GM12878 (cell line): ENCODE measurements around the gene IPP. TPM values are rescaled to one million over a fixed set of nuclear protein-coding genes. Genes with fewer than 3 reads are reported as not detected.

Experiments
- BACH1 ChIP-seq: fragments of 450-650 bp; IDR thresholded peaks from 2 replicates; pipeline ENCODE4 v1.6.1; 2017; ENCODE audit warnings: mild to moderate bottlenecking, borderline replicate concordance
- CBX5 ChIP-seq: sonication (generic); IDR thresholded peaks from 2 replicates; pipeline ENCODE4 v1.6.1; 2016; ENCODE audit warnings: low read depth, moderate library complexity, mild to moderate bottlenecking, inconsistent platforms
- IRF4 ChIP-seq: IDR thresholded peaks from 2 replicates; pipeline ENCODE4 v1.6.1; 2011; ENCODE audit warnings: low read depth, low read length
- JUND ChIP-seq: IDR thresholded peaks from 2 replicates; pipeline ENCODE4 v1.6.1; 2012; ENCODE audit warnings: low read depth, mild to moderate bottlenecking, low read length, improper control_type of control experiment, moderate library complexity
- KAT2A ChIP-seq: conservative IDR thresholded peaks from 2 replicates; pipeline ENCODE4 v1.6.1; 2011; ENCODE audit warnings: low read depth, low read length; ENCODE audit not compliant: control insufficient read depth
- MXI1 ChIP-seq: fragments of 150-350 bp; IDR thresholded peaks from 2 replicates; pipeline ENCODE4 v1.6.1; 2011; ENCODE audit warnings: low read depth, mild to moderate bottlenecking, inconsistent platforms, low read length, improper control_type of control experiment
- NFIC ChIP-seq: IDR thresholded peaks from 2 replicates; pipeline ENCODE4 v1.6.1; 2012; ENCODE audit warnings: low read depth, mild to moderate bottlenecking, inconsistent platforms, low read length, moderate library complexity
- NR2F1 ChIP-seq: fragments of 450-650 bp; conservative IDR thresholded peaks from 2 replicates; pipeline ENCODE4 v1.6.1; 2017; ENCODE audit warnings: mild to moderate bottlenecking
- RCOR1 ChIP-seq: conservative IDR thresholded peaks from 2 replicates; pipeline ENCODE4 v1.6.1; 2012; ENCODE audit warnings: low read depth, low read length, improper control_type of control experiment
- SIN3A ChIP-seq: IDR thresholded peaks from 2 replicates; pipeline ENCODE4 v1.6.1; 2012; ENCODE audit warnings: low read depth, low read length, improper control_type of control experiment
- ZBTB40 ChIP-seq: fragments of 450-650 bp; IDR thresholded peaks from 2 replicates; pipeline ENCODE4 v1.6.1; 2016; ENCODE audit warnings: mild to moderate bottlenecking, moderate library complexity, borderline replicate concordance
- ZNF207 ChIP-seq: fragments of 450-650 bp; IDR thresholded peaks from 2 replicates; pipeline ENCODE4 v1.6.1; 2014; ENCODE audit warnings: antibody characterized with exemption, mild to moderate bottlenecking, borderline replicate concordance
- polyA plus RNA-seq, 11 experiments: library from polyadenylated mRNA; depleted of rRNA in 4 of 11; unstranded in 6 of 11; stranded (reverse) in 5 of 11; fragments of >200 nt; fragmentation: Nextera tagmentation in 4 of 11; fragmentation: Illumina TruSeq in 1 of 11; extraction: Ambion mirVana in 4 of 11; extraction: Trizol in 1 of 11; gene quantifications; 1 replicate in 1 of 11; 2 replicates in 10 of 11; pipeline versions ENCODE4 v1.2.1 to v1.2.3, GENCODE V29; 2011 to 2016; ENCODE audit warnings: inconsistent platforms in 2 of 11, missing spikeins in 2 of 11, low read depth in 1 of 11
- total RNA-seq, 4 experiments: library from RNA; depleted of rRNA in 3 of 4; stranded (reverse); fragments of >200 nt in 3 of 4; fragmentation: Illumina TruSeq in 1 of 4; extraction: Trizol in 1 of 4; gene quantifications; 2 replicates each; pipeline versions ENCODE4 v1.2.1 to v1.2.3, GENCODE V29; 2013 to 2021
- TF ChIP-seq, protein P1 (sequence below), 3 experiments: IDR thresholded peaks in 2 of 3; conservative IDR thresholded peaks in 1 of 3; 2 replicates each; pipeline ENCODE4 v1.5.1; 2011; ENCODE audit warnings: low read depth in 3 of 3, low read length in 3 of 3, mild to moderate bottlenecking in 3 of 3, control low read depth in 2 of 3, moderate library complexity in 2 of 3, inconsistent platforms in 1 of 3, mixed read lengths in 1 of 3; ENCODE audit not compliant: control insufficient read depth in 2 of 3, insufficient read depth in 1 of 3; ENCODE audit errors: extremely low read depth in 1 of 3
- TF ChIP-seq, protein P2 (sequence below): fragments of 450-650 bp; IDR thresholded peaks from 2 replicates; pipeline ENCODE4 v1.6.1; 2017; ENCODE audit warnings: mild to moderate bottlenecking, low read depth, inconsistent platforms; ENCODE audit not compliant: poor library complexity, severe bottlenecking
- TF ChIP-seq, protein P3 (sequence below): IDR thresholded peaks from 2 replicates; pipeline ENCODE4 v1.6.1; 2012; ENCODE audit warnings: mild to moderate bottlenecking, low read depth, low read length

Gene IPP
- total and polyA plus RNA-seq, 10 of the 15 experiments (the other 5 are each of a cell fraction or from before 2014, with no cell fraction given) = 4.7 to 15.0 (median 10.4) TPM

DNA sequence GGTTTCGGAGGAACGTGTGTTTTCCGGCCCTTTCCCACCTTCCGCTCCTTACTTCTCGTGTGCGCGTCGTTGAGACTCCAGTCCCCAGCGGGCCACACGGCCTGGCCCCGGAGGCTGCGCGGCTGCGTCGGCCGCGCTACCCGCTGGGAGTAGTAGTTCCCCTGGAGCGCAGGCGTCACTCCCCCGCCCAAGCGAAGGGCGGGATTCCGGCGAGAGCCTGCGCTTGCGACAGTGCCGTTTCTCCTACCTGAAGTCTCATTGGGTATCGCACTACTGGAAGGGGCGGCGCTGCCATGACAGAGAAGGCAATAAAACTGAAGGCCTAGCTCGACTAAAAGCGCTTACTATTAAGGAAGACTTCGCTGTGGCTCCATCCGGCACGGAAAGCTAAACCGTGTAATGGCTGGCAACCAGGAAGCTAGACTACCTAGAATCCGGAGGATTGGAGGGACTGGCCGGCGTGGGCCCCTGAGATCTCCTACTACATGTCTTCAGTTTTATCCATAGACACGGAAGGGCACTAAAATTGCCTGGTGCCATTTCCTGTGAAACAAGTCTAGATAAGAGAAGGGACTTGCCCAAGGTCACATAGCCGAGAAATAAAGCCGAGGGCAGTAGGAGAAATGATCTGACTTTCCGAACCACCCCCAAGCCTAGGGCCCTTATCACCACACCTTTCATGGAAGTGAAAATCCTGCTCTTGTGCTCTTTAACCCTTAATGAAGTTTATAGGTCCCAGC lies 63.3 kb downstream of the IPP start (continued):
- peak; percentile 50; the same call in 1 of the 2 replicates for TF ChIP-seq ZBTB40
- TF ChIP-seq, protein P1, sequence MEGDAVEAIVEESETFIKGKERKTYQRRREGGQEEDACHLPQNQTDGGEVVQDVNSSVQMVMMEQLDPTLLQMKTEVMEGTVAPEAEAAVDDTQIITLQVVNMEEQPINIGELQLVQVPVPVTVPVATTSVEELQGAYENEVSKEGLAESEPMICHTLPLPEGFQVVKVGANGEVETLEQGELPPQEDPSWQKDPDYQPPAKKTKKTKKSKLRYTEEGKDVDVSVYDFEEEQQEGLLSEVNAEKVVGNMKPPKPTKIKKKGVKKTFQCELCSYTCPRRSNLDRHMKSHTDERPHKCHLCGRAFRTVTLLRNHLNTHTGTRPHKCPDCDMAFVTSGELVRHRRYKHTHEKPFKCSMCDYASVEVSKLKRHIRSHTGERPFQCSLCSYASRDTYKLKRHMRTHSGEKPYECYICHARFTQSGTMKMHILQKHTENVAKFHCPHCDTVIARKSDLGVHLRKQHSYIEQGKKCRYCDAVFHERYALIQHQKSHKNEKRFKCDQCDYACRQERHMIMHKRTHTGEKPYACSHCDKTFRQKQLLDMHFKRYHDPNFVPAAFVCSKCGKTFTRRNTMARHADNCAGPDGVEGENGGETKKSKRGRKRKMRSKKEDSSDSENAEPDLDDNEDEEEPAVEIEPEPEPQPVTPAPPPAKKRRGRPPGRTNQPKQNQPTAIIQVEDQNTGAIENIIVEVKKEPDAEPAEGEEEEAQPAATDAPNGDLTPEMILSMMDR (IDR thresholded peaks at IDR 0.05 in 2 of 3, conservative IDR thresholded peaks at IDR 0.05 in 1 of 3; ENCODE audit: control insufficient read depth in 2 of 3, extremely low read depth in 1 of 3, insufficient read depth in 1 of 3, low read depth in 3 of 3, low read length in 3 of 3) = no peak
- peak; percentile 72 for TF ChIP-seq MXI1
- TF ChIP-seq ZNF207 = no peak; the same call in 1 of the 2 replicates
- TF ChIP-seq SIN3A = no peak; the same call in none of the 2 replicates
- TF ChIP-seq, protein P2, sequence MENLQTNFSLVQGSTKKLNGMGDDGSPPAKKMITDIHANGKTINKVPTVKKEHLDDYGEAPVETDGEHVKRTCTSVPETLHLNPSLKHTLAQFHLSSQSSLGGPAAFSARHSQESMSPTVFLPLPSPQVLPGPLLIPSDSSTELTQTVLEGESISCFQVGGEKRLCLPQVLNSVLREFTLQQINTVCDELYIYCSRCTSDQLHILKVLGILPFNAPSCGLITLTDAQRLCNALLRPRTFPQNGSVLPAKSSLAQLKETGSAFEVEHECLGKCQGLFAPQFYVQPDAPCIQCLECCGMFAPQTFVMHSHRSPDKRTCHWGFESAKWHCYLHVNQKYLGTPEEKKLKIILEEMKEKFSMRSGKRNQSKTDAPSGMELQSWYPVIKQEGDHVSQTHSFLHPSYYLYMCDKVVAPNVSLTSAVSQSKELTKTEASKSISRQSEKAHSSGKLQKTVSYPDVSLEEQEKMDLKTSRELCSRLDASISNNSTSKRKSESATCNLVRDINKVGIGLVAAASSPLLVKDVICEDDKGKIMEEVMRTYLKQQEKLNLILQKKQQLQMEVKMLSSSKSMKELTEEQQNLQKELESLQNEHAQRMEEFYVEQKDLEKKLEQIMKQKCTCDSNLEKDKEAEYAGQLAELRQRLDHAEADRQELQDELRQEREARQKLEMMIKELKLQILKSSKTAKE = peak; percentile 20
- TF ChIP-seq, protein P3, sequence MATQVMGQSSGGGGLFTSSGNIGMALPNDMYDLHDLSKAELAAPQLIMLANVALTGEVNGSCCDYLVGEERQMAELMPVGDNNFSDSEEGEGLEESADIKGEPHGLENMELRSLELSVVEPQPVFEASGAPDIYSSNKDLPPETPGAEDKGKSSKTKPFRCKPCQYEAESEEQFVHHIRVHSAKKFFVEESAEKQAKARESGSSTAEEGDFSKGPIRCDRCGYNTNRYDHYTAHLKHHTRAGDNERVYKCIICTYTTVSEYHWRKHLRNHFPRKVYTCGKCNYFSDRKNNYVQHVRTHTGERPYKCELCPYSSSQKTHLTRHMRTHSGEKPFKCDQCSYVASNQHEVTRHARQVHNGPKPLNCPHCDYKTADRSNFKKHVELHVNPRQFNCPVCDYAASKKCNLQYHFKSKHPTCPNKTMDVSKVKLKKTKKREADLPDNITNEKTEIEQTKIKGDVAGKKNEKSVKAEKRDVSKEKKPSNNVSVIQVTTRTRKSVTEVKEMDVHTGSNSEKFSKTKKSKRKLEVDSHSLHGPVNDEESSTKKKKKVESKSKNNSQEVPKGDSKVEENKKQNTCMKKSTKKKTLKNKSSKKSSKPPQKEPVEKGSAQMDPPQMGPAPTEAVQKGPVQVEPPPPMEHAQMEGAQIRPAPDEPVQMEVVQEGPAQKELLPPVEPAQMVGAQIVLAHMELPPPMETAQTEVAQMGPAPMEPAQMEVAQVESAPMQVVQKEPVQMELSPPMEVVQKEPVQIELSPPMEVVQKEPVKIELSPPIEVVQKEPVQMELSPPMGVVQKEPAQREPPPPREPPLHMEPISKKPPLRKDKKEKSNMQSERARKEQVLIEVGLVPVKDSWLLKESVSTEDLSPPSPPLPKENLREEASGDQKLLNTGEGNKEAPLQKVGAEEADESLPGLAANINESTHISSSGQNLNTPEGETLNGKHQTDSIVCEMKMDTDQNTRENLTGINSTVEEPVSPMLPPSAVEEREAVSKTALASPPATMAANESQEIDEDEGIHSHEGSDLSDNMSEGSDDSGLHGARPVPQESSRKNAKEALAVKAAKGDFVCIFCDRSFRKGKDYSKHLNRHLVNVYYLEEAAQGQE = peak; percentile 43; the same call in 1 of the 2 replicates
- peak; percentile 58; the same call in 1 of the 2 replicates for TF ChIP-seq BACH1
- 0 out of 2 replicates have a peak, but pooled peaks have one; percentile 42 for TF ChIP-seq CBX5
- no peak; the same call in 1 of the 2 replicates for TF ChIP-seq NR2F1
- no peak for TF ChIP-seq NFIC
- TF ChIP-seq IRF4 = no peak
- no peak for TF ChIP-seq RCOR1
- TF ChIP-seq KAT2A = no peak
- no peak for TF ChIP-seq JUND
